ENCODE results near the gene STPG1. TPM values are rescaled to one million over a fixed set of nuclear protein-coding genes. Genes with fewer than 3 reads are reported as not detected.

Gene STPG1
- total and polyA plus RNA-seq, 9 of the 15 experiments (the other 6 are each of a cell fraction or from before 2014, with no cell fraction given): 5.0 to 11.9 (median 8.3) TPM

DNA sequence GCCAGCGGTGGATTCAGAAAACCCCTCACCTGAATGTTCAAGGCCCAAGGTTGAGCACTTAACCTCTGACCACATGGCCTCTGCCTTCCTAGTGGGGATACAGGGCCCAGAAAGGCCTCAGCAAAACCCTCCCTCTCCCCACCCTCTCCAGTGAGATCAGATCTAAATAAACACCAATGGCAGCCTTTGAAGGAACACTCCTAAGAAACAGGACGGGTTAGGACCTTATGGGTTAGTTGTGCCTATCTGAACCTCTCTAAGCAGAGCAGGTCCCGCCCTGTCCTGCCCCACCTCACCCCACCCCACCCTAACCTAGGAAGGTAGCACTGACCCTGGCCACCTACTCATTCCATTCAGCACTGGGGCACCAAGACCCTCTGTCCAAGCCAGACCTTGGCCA is 102.3 kb downstream of the STPG1 start:
- Histone ChIP-seq H3K4me3 (no peak overlapping the region), H3K79me2 (ENCODE audit: control insufficient read depth, insufficient read depth, low read length) (no peaks in the 10 kb centered on the region), H4K20me1 (replicated peaks; ENCODE audit: control insufficient read depth, insufficient read depth, low read length) (no peaks in the 10 kb centered on the region), H3K27me3 (ENCODE audit: control insufficient read depth in 2 of 2, insufficient read depth in 2 of 2, low read length in 2 of 2) (peaks cover 11 to 19% of the 10 kb centered on the region in 2 experiments; a peak in 3 of 5 replicates), H3K27ac (ENCODE audit: extremely low read depth, low read depth, low read length) (0 out of 3 replicates have a peak overlapping the region, but pooled peaks have one; percentile 5), H3K9ac (ENCODE audit: insufficient read depth in 1 of 2, low read depth in 2 of 2, low read length in 2 of 2) (peak overlapping the region in 1 of 2 experiments; percentile 10; a peak in 1 of 4 replicates), H3K9me3 (replicated peaks; ENCODE audit: control insufficient read depth, insufficient read depth, low read depth, low read length) (no peaks in the 10 kb centered on the region), H3K4me2 (ENCODE audit: insufficient read depth, low read length) (peak overlapping the region; percentile 21; the same call in 1 of the 2 replicates), H3K9me1 (ENCODE audit: control insufficient read depth, insufficient read depth, low read length) (no peaks in the 10 kb centered on the region), H3K36me3 (ENCODE audit: control insufficient read depth, insufficient read depth, low read length) (no peaks in the 10 kb centered on the region), H3K4me1 (replicated peaks in 1 of 2; ENCODE audit: control insufficient read depth in 2 of 2, insufficient read depth in 2 of 2, low read length in 2 of 2) (peaks cover 6 to 13% of the 10 kb centered on the region in 2 experiments; a peak in 3 of 5 replicates), H2AFZ (ENCODE audit: low read depth, low read length) (peak overlapping the region; percentile 65)
- POLR2A ChIA-PET: interaction anchor here (0.5 kb wide), 1 partner anchor 21 kb away, joined by 4 read pairs; no protein-coding TSS in a partner anchor
- TF ChIP-seq, protein P1, sequence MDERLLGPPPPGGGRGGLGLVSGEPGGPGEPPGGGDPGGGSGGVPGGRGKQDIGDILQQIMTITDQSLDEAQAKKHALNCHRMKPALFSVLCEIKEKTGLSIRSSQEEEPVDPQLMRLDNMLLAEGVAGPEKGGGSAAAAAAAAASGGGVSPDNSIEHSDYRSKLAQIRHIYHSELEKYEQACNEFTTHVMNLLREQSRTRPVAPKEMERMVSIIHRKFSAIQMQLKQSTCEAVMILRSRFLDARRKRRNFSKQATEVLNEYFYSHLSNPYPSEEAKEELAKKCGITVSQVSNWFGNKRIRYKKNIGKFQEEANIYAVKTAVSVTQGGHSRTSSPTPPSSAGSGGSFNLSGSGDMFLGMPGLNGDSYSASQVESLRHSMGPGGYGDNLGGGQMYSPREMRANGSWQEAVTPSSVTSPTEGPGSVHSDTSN (CRISPR knock-in tag; IDR thresholded peaks at IDR 0.05; ENCODE audit: low read depth): no peak
- TF ChIP-seq, protein P1 (tag; conservative IDR thresholded peaks at IDR 0.05; ENCODE audit: low read depth): no peak
- TF ChIP-seq DMBX1 (CRISPR knock-in tag; IDR thresholded peaks at IDR 0.05; ENCODE audit: borderline replicate concordance) (no peak), KLF6 (CRISPR knock-in tag; IDR thresholded peaks at IDR 0.05; ENCODE audit: borderline replicate concordance) (no peak), RBM17 (IDR thresholded peaks at IDR 0.05; ENCODE audit: borderline replicate concordance, low read depth, low read length) (no peak), L3MBTL2 (IDR thresholded peaks at IDR 0.05) (peak; percentile 38; the same call in 1 of the 2 replicates)
- TF ChIP-seq, protein P2, sequence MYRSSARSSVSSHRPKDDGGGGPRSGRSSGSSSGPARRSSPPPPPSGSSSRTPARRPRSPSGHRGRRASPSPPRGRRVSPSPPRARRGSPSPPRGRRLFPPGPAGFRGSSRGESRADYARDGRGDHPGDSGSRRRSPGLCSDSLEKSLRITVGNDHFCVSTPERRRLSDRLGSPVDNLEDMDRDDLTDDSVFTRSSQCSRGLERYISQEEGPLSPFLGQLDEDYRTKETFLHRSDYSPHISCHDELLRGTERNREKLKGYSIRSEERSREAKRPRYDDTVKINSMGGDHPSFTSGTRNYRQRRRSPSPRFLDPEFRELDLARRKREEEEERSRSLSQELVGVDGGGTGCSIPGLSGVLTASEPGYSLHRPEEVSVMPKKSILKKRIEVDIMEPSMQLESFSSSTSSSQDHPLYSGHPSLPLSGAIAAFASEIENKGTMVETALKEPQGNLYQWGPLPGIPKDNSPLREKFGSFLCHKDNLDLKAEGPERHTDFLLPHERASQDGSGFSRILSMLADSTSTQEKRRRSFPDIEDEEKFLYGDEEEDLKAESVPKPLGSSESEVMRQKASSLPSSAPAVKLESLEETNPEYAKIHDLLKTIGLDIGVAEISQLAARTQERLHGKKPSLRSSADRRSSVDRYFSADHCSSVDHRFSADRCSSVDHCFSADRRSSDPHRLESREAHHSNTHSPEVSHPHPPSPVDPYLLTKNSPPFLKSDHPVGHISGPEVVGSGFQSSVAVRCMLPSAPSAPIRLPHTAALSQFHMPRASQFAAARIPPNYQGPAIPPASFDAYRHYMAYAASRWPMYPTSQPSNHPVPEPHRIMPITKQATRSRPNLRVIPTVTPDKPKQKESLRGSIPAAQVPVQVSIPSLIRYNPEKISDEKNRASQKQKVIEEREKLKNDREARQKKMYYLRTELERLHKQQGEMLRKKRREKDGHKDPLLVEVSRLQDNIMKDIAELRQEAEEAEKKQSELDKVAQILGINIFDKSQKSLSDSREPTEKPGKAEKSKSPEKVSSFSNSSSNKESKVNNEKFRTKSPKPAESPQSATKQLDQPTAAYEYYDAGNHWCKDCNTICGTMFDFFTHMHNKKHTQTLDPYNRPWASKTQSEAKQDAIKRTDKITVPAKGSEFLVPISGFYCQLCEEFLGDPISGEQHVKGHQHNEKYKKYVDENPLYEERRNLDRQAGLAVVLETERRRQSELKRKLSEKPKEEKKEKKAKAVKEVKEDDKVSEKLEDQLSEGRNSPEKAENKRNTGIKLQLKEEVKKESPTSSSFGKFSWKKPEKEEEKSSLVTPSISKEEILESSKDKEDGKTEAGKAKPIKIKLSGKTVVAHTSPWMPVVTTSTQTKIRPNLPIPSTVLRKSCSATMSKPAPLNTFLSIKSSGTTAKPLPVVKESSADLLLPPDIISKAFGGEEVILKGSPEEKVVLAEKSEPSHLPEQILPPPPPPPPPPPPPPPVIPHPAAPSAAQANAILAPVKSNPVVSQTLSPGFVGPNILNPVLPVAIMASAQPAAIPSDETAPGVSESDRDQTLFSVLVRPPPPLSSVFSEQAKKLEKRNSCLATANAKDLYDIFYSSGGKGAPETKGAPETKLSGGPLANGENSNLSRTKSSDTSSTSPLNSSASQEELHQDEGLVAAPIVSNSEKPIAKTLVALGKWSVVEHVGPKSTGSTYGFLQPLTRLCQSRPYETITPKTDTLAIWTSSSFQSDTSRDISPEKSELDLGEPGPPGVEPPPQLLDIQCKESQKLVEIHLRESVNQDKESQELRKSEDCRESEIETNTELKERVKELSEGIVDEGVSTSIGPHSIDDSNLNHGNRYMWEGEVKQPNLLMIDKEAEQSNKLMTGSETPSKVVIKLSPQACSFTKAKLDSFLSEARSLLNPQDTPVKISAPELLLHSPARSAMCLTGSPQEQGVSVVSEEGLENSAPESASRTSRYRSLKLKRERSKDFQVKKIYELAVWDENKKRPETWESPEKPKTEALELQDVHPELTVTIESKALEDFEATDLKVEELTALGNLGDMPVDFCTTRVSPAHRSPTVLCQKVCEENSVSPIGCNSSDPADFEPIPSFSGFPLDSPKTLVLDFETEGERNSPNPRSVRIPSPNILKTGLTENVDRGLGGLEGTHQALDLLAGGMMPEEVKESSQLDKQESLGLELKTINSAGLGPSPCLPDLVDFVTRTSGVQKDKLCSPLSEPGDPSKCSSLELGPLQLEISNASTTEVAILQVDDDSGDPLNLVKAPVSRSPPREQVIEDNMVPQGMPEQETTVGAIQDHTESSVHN (IDR thresholded peaks at IDR 0.05; ENCODE audit: borderline replicate concordance in 1 of 2, low read depth in 1 of 2): no peak
- FAIRE-seq (peak; percentile 56), DNase-seq (ENCODE audit: extremely low read depth in 1 of 4, low spot score in 3 of 4) (peak; percentile 37 to 53 (median 46)), ATAC-seq (peak; percentile 78)
- in situ Hi-C loops (cut with MboI) (no loop called here), intact Hi-C loops (cut with micrococcal nuclease) (no loop called here)
- no TSS peak for BruUV-seq (replicated peaks)
- WGBS (ENCODE audit: insufficient coverage, low coverage, missing lambda C conversion rate): 10% methylated on average over 3 of the region's 3 CpGs
- CTCF ChIA-PET (ENCODE audit: low intra/inter-chr PET ratio): no interaction called here
